NCI-H748 (cell line): ENCODE measurements around the gene UST.

Experiments
- DNase-seq: peaks from one replicate; lab custom pipeline; 2025; ENCODE audit not compliant: unreplicated experiment; lab: John Stamatoyannopoulos, UW

UST gene

GRCh38 chr6:148746363-148747144 lies at the start of gene UST:
TSS of gene UST (plus strand) at chr6:148747030. CDS start at chr6:148747431, 401 bp downstream.
- peak; percentile 79 for DNase-seq

- DNase-seq, result no peak
Observed at GRCh38 chr6:148697895-148698440, 48.9 kb upstream of the UST start.

GRCh38 chr6:148698671-148699180 lies 48.1 kb upstream of the UST start:
- no peak for DNase-seq

- DNase-seq, result no peak
Observed at GRCh38 chr6:148700047-148700715, 46.6 kb upstream of the UST start.

GRCh38 chr6:148700741-148701311 lies 46.0 kb upstream of the UST start:
- DNase-seq, result peak; percentile 44

- no peak for DNase-seq
Observed at GRCh38 chr6:148701375-148701774, 45.5 kb upstream of the UST start.

GRCh38 chr6:148703900-148704299 lies 42.9 kb upstream of the UST start:
- no peak for DNase-seq

GRCh38 chr6:148704400-148705246 lies 42.2 kb upstream of the UST start:
- peak; percentile 20 for DNase-seq

GRCh38 chr6:148708707-148709106 lies 38.1 kb upstream of the UST start:
- DNase-seq, result no peak

- no peak for DNase-seq
Observed at GRCh38 chr6:148709577-148709976, 37.3 kb upstream of the UST start.

- DNase-seq, result no peak
Observed at GRCh38 chr6:148711833-148712654, 34.8 kb upstream of the UST start.

GRCh38 chr6:148713033-148713738 lies 33.6 kb upstream of the UST start:
- no peak for DNase-seq

- no peak for DNase-seq
Observed at GRCh38 chr6:148713921-148714320, 32.9 kb upstream of the UST start.

- no peak for DNase-seq
Observed at GRCh38 chr6:148716811-148717210, 30.0 kb upstream of the UST start.

- DNase-seq, result no peak
Observed at GRCh38 chr6:148720406-148720805, 26.4 kb upstream of the UST start.

- DNase-seq, result no peak
Observed at GRCh38 chr6:148720897-148721296, 25.9 kb upstream of the UST start.

- no peak for DNase-seq
Observed at GRCh38 chr6:148723484-148723883, 23.3 kb upstream of the UST start.

- no peak for DNase-seq
Observed at GRCh38 chr6:148724428-148724827, 22.4 kb upstream of the UST start.

- no peak for DNase-seq
Observed at GRCh38 chr6:148727104-148727503, 19.7 kb upstream of the UST start.
